NB4 (cell line): ENCODE data around the gene TXNRD2.

Source experiments
- DNase-seq: peaks from one replicate; pipeline ENCODE4 v3.0.0; 2010; ENCODE audit warnings: low read depth
- H3K4me3 ChIP-seq: one replicate; pipeline ENCODE4 v1.5.1; 2011; ENCODE audit warnings: mild to moderate bottlenecking, low read depth, low read length, moderate library complexity
- CTCF ChIP-seq: IDR thresholded peaks from one replicate; pipeline ENCODE4 v1.5.1; 2012; ENCODE audit warnings: low read depth, low read length
- MAX ChIP-seq: IDR thresholded peaks from 2 replicates; pipeline ENCODE4 v1.6.1; 2011; ENCODE audit warnings: low read depth, low read length
- MYC ChIP-seq: IDR thresholded peaks from 2 replicates; pipeline ENCODE4 v1.6.1; 2011; ENCODE audit warnings: low read depth, low read length
- POLR2A ChIP-seq: IDR thresholded peaks from 2 replicates; pipeline ENCODE4 v1.6.1; 2011; ENCODE audit warnings: mild to moderate bottlenecking; ENCODE audit not compliant: insufficient read length; ENCODE audit errors: extremely low read depth

Gene TXNRD2

GRCh38 chr22:19882446-19883381 is 58.9 kb downstream of the TXNRD2 start:
- no peak for DNase-seq
- no peak for TF ChIP-seq MAX
- H3K4me3 ChIP-seq = no peak overlapping the region

- DNase-seq = no peak
These were observed 60.6 kb downstream of the TXNRD2 start for GRCh38 chr22:19880786-19881569.

GRCh38 chr22:19879992-19880785 is 61.4 kb downstream of the TXNRD2 start:
- no peak for DNase-seq
- TF ChIP-seq MAX (no peak), MYC (no peak), POLR2A (no peak), CTCF (no peak)
- no peak overlapping the region for H3K4me3 ChIP-seq

More at GRCh38 chr22:19880786-19881569, 60.6 kb downstream of the TXNRD2 start:
- TF ChIP-seq CTCF (no peak), MAX (no peak), MYC (no peak), POLR2A (no peak)
- H3K4me3 ChIP-seq = no peak overlapping the region

- H3K4me3 ChIP-seq = no peak overlapping the region
- TF ChIP-seq MYC (no peak), CTCF (no peak)
- DNase-seq = no peak
These were observed 62.0 kb downstream of the TXNRD2 start for GRCh38 chr22:19879643-19879991.

GRCh38 chr22:19879246-19879570 is 62.4 kb downstream of the TXNRD2 start:
- TF ChIP-seq POLR2A = no peak
- TF ChIP-seq MAX = no peak
- no peak for TF ChIP-seq MYC
- no peak for TF ChIP-seq CTCF
- no peak overlapping the region for H3K4me3 ChIP-seq
- no peak for DNase-seq
